HG02798 (cell line): ENCODE results near the gene ACTL8.

Experiments
- ATAC-seq: cut with Tn5 transposase; IDR thresholded peaks from one replicate; pipeline ENCODE4 v1.9.1; 2021; ENCODE audit warnings: mild to moderate bottlenecking; ENCODE audit not compliant: unreplicated experiment, poor library complexity

The ACTL8 gene

DNA sequence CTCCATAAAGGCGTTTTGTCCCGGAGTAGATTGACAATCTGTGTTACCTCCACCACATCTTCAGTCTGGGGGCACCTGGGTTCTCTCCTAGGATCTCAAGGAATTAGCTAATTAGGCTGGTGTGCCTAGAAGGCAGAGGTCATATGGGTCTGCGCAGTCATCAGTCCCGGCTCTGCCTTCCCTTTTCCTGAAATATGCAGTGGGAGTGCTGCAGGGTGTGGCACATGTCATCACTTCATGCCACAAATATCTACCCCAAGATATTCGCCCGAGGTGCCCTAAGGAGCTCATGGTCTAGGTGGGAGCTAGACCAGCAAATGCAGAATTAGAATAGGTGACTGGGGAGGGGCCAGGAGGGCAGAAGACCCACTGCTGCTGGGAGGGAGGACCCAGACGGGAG is 42.9 kb downstream of the ACTL8 start:
- ATAC-seq: no peak

DNA sequence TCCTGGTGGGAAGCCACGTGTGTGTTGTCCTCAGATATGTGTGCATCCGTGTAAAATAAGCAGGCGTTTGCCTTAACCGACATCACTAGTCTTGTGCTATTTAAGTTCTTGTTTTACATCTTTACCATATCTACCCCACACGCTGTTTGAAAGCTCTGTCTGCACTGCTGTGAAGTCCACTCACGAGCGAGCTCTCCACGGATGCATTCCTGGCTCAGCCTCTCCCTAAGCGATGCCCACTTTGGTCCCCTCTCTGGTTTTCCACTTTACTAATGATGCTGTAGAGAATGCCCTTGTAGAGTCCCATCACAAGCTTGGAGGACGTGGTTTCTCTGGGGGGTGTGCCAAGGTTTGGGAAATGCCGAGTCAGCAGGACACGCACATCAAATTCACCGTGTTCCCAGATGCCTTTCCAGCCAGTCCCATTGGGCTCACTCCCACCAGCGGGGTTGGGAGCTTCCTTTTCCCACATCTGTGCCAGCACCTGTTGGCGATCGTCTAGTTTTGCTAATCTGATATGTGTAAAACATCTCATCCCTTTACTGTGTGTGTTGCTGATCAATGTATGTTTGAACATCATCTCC is 43.8 kb downstream of the ACTL8 start:
- no peak for ATAC-seq

DNA sequence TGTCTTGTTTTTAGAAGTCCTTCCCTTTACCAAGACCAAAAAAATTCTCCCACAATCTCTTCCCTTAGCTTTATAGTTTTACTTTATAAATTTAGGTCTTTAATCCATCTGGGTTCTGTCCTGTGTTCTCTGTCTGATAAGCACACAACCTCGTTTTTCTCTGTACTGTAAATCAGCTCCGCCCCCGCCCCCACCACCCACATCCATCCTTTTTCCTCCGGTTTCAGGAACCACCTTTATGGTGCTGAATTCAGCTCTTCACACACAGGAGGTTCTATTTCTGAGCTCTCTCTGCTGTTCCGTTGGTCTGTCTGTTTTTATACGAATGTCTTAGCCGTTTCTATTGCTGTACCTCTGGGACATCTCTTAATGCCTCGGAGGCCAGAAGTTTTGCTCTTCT is 44.5 kb downstream of the ACTL8 start:
- ATAC-seq: no peak

DNA sequence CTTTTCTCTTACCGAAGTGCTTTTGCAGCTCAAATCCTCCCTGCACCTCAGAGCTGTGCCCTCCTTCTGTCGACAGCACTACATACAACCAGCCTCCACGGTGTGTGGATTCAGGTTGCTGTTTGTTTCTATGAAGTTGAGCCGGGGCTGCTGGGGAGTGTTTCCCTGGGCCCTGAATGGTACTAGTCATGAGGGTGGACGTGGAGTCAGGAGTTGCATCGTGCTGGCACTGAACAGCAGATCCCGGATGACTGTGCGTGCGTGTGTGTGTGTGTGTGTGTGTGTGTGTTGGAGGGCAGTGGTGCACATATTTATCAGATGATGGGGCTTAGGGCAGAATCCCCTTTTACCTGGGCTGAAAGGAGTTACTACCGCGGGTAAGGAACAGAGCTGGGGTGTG is 47.0 kb downstream of the ACTL8 start:
- ATAC-seq: no peak

DNA sequence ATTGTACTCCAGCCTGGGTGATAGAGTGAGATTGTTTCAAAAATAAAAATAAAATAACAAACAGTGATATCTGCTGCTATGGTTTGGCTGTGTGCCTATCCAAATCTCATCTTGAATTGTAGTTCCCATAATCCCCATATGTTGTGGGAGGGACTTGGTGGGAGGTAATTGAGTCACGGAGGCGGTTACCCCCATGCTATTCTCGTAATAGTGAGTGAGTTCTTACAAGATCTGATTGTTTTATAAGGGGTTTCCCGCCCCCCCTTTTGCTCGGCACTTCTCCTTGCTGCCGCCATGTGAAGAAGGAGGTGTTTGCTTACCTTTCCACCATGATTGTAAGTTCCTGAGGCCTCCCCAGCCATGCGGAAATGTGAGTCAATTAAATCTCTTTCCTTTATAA is 47.8 kb downstream of the ACTL8 start:
- ATAC-seq: no peak

DNA sequence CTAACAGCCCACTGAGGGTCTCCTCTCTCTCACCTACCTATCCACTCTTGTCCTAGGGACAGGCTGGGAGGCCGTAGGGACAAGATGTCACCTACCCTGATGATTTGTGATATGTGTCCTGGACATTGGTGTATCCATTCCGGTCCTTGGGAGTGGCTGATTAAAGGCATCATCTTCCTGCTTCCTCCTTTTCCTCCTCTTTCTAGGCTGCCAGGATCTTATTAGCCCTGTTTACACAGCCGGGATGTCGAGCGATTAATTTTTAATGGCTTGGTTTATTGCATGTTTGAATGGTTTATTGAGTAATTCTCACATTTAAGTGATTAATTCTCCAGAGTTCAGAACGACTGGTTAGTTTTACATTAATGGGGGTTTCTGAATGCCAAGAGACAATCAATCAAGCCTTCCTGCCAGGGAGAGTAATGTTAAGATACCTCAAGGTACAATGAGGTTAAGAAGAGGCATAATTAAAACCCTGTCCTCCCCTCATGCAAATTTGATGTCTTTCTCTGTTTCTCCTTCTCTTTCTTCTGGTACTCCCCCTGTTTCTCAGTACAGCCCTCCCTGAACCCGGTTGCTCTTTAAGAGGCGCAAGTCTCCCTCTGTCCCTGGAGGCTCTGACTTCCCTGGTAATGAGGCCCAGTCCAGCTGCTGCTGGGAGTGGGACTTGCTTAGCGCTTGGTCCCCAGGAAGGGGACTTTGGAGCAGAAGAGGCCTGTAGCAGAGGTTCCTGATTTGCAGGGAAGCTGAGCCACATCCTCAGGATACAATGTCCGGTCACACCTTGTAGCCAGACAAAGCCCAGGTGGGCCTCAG is 50.9 kb downstream of the ACTL8 start:
- ATAC-seq: no peak

DNA sequence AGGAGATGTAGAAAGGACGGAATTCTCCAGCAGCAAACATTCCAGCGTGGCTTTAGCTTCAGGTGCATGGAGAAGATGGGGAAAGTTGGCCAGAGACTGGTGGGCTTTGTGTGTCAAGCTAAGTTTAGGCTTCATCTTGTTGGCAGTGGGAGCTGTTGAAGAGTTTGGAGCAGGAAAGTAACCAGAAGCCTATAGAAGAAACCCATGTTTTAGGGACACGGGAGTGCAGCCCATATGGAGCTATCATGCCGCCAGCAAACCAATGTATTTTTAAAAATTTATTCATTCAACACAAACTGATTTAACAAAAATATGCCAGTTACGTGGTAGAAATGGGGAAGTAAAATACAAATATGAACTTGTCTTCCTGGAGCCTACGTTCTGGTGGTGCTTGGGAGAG is 53.7 kb downstream of the ACTL8 start:
- no peak for ATAC-seq

DNA sequence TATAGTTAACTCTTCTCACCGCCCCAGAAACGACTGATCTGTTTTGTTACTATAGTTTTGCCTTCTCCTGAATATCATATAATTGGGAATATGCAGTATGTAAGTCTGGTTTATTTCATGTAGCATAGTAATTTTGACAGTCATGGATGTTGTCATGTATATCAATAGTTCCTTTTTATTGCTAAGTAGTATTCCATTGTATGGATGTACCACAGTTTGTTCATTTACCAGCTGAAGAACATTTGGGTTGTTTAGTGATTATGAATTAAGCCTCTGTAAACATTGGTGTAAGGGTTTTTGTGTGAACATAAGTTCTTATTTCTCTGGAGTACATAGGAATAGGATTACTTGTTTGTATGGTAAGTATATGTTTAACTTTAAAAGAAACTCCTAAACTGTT is 55.5 kb downstream of the ACTL8 start:
- ATAC-seq: no peak

DNA sequence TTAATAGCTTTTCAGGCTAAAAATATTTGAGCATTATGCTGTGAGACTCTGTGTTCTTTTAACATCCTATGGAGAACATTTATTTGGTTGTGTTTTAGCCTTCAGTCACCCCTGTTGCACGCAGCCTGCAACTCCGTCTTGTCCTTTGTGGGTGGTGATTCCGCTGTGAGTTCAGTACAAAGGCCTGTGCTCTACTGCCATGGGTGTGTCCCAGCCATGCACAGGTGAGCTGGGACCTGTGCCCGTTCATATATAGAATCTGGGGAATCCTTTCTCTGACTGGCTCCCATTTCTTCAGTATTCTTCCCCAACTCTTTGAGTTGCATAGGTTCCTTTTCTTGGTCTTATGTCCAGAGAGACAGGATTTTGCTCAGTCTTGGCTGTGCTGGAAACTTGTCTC is 61.4 kb downstream of the ACTL8 start:
- no peak for ATAC-seq

DNA sequence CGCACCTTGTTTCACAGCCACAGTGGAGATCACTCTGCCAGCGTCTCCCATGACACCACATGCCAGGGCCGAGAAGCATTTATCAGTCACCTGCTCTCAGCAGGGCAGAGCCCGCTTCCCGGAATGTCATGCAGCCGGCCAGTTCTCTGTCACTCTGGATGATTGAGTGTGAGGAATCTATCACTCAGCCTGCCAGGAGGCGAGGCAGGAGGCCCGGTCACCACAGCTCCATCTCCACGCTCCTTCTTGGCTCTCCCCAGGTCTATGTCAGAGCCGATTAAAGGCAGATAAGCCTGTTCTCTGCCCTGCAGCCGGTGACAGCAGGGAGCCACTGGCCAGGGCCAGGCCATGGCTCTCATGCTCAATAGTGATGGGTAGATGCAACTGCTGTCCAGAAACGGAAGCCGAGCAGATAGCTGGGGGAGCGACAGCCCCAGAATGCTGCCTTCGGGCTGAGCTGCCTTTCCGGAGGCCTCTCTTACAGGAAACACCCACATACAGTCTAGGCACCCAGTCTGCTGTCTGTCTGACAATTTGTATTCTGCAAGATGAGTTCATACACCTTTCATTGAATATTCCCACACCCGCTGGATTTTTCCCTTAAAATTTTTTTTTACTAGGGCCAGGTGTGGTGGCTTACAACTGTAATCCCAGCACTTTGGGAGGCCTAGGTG is 64.1 kb downstream of the ACTL8 start:
- ATAC-seq: no peak

DNA sequence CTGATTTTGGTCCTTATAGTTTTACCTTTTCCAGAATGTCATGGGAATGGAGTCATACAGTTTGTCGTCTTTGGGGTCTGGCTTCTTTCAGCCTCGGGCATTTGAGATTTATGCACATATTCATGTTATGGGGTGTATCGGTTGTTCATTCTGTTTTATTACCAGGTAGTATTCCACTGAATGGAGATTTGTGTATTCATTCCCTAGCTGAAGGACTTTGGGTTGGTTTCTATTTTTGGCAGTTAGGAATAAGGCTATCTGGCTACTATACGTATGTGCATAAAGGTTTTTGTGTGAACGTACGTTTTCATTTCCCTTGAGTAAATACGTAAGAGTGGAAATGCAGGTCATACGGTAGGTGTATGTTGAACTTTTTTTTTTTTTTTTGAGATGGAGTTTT is 65.1 kb downstream of the ACTL8 start:
- no peak for ATAC-seq

DNA sequence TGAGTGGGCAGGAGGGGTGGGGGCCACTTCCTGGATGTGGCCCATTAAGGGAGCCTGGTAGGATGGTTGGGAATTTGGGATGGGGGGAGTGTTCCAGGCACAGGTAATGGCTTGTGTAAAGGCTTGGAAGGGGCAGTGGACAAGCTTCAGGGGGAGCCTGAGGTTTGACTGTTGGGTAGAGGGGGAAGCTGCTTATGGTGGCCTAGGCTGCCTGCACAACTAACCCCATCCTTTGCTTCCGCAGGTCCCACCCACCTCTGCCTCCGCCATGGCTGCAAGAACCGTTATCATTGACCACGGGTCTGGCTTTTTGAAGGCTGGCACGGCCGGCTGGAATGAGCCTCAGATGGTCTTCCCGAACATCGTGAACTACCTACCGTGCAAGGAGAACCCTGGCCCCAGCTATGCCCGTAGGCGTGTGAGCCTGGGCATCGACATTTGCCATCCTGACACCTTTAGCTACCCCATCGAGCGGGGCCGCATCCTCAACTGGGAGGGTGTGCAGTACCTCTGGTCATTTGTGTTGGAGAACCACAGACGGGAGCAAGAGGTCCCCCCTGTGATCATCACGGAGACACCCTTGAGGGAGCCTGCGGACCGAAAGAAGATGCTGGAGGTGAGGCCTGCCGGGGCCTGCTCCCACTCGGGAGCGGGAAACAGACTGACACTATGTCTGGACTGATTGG is 67.8 kb downstream of the ACTL8 start:
- no peak for ATAC-seq

DNA sequence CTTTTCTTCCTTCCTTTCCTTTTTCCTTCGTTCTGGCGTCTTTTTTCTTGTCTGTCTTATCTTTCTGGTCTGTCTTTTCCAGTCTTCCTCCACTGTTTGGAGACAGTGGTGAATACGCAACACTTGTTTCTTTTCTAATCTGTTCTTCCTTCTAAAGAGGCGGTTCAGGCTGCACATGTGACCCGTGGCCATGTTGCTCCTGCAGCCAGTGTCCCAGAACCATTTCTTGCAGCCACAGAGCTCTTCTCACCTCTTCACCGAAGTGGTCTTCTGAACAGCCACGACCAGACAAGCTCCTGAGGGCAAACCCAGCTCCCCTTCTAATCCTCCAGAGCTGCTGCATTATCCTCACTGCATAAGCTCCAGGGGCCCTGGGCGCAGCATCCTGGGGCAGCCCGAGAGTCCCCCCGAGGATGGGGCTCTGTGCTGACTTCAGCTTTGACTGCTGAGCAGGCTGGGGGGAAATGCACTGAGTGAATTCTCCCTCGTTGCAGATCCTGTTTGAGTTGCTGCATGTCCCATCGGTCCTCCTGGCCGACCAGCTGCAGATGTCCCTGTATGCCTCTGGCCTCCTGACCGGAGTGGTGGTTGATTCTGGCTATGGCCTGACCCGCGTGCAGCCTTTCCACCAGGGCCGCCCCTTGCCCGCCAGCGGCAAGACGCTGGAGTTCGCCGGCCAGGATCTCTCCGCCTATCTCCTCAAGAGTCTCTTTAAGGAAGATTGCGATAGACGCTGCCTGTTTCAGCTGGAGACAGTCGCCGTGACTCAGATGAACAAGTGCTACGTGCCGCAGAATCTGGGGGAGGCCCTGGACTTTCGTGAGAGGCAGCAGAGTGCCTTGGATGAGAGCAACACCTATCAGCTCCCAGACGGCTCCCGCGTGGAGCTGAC is 70.4 kb downstream of the ACTL8 start:
- ATAC-seq: no peak

DNA sequence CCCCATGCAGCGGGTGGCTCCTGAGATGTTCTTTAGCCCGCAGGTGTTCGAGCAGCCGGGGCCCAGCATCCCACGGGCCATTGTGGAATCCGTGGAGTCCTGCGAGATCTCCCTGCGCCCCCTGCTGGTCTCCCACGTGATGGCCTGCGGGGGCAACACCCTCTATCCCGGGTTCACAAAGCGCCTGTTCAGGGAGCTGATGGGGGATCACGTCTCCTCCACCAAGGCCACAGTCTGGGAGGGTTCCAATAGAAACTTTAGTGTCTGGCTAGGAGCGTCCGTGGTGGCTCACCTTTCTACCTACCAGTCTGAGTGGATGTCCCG is 71.0 kb downstream of the ACTL8 start:
- ATAC-seq: no peak

DNA sequence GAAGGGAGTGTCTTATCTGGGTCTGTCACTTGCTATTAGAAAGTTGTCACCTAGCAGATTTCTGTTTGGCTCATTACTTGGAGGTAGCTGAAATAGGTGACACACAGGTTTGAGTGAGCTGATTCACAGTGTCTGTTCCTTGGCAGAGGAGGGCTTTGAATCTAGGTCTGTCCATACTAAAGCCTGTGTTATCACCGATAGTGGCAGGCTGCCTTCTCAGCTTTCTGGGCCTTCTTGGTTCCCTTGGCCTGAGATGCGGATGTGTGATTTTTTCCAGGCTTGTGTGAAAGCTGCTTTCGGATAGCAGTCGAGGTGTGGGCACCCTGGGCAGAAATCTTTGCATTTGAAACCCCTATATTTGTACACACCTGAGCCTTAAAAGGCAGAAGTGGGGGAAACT is 73.9 kb downstream of the ACTL8 start:
- no peak for ATAC-seq

DNA sequence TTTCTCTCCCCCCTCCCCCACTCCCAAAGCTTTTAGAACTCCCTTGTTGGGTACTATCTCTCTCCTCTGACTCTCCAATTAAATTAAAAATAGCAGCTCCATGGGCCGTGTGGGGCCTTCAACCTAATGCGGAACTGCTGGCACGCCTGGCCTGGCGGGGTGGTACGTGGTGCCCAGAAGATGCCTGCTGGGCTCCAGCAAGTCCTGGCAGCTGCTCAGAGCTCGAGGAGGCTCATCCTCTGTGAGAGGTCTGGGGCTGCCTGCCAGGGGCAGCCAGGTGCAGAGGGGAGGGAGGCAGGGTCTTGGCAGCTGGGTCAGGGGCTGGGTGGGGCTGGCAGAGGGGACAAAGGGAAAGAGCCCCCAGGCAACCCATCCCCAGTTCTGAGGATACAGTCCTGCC is 74.4 kb downstream of the ACTL8 start:
- ATAC-seq: no peak

DNA sequence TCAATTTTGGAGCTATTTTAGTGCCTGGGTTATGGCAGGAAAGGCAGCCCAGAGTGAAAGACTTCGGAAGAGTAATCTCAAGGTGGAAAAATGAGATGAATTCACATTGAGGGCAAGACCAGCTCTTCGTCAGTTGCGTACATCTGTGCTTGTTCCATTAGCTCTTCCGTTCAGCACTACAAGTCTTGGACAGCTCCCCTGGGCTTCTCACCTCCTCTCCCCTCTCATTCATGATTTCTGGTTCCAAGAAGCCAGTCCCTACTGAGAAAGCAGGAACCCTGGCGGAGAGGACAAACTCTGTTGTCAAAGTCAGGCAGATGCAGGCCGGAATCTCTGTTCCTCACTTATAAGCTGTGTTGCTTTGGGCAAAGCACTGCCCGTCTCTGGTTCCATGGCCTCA is 76.5 kb downstream of the ACTL8 start:
- ATAC-seq: no peak

DNA sequence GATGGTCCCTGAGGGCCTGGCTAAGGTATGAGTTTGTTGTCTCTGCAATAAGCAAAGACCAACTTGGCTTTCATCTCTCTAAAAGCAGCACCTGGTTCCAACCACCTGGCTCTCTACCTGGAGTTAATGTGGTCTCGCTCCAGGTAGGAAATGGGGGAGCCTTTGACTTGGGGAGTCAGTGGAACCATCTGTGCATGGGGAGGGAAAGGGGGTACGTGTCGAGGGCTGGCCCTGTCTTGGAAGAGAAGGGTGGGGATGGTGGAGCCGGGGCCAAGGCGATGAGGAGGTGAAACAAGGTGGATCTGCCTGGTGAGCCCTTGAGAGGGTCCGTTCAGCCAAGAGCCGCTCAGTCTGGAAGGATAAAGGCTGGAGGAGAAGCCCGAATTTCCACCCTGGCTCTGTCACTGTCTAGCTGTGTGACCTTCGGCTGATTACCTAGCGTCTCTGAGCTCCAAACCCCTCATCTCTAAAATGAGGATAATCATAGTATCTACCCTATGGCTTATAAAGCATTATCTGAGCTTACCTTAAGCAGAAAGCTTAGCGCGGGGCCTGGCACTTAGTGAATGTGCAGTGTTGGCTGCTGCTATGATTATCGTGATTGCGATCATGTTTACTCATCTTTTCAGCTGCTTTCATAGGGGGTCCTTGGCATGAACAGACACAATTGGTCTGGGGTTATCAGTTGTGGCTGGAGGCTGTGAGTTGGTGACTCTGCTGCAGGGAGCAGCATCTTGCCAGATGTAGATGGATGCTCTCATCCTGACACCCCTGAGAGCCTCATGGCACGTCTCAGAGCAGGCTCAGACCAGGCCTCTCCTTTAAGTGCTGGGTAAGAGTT is 78.7 kb downstream of the ACTL8 start:
- no peak for ATAC-seq

DNA sequence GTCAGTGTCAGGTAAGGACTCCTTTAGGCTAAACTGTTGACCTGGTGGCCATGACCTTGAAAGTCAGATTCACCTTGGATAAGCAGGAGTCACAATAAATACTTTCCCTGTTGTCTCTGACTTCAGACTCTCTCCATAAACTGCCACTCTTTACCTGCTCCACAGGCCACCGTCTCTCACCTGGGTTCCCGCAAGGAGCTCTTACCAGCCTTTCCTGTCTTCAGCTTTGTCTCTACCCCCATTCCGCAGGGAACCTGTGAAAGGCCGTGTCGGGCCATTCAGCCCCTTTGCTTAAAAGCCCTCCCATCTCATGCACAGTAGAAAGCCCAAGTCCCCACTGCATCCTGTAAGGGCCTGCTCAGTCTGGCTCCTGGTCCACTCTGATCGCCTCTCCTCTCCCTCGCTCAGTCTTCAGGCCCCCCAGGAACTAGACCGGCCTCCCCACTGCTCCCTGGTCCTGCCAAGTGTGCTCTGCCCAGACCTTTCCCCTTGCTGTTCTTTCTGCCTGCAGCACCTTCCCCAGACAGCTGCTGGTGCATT is 79.5 kb downstream of the ACTL8 start:
- ATAC-seq: no peak
